GM23338 (cell line): ENCODE results near the gene KCNAB1. TPM values are rescaled to one million over a fixed set of nuclear protein-coding genes. Genes with fewer than 3 reads are reported as not detected.
A peak's percentile ranks its signal among the peaks of the same experiment; 100 is the strongest.

Experiments used
- ATAC-seq: fragments of 200-7000 bp; cut with Tn5 transposase; 3 replicates; pipeline ENCODE4 v1.9.1; 2020
- DNase-seq: peaks from one replicate; pipeline ENCODE4 v3.0.0-alpha.2; 2015; ENCODE audit warnings: low spot score
- H2AFZ ChIP-seq: fragments of 200-600 bp; sonication (generic); 2 replicates; pipeline ENCODE4 v1.8.0; 2016; ENCODE audit warnings: antibody characterized with exemption, mild to moderate bottlenecking, moderate library complexity
- H3F3A ChIP-seq: fragments of 200-600 bp; sonication (generic); replicated peaks from 2 replicates; pipeline ENCODE4 v1.8.0; 2017; ENCODE audit warnings: antibody characterized with exemption, mixed run types, low read depth
- H3K27ac ChIP-seq: fragments of 200-600 bp; sonication (generic); 2 replicates; pipeline ENCODE4 v1.6.1; 2016; ENCODE audit warnings: low read depth
- H3K27me3 ChIP-seq: fragments of 200-600 bp; sonication (generic); 2 replicates; pipeline ENCODE4 v1.8.0; 2016; ENCODE audit warnings: mild to moderate bottlenecking, mixed run types, moderate library complexity; ENCODE audit not compliant: insufficient read depth
- H3K36me3 ChIP-seq: fragments of 200-600 bp; sonication (generic); 2 replicates; pipeline ENCODE4 v1.8.0; 2016; ENCODE audit warnings: mild to moderate bottlenecking; ENCODE audit not compliant: insufficient read depth
- H3K4me1 ChIP-seq: fragments of 200-600 bp; sonication (generic); 2 replicates; pipeline ENCODE4 v1.8.0; 2016; ENCODE audit warnings: mild to moderate bottlenecking, moderate library complexity; ENCODE audit not compliant: insufficient read depth
- H3K4me2 ChIP-seq: fragments of 200-600 bp; sonication (generic); 2 replicates; pipeline ENCODE4 v1.7.1; 2017; ENCODE audit warnings: mixed run types
- H3K4me3 ChIP-seq: fragments of 200-600 bp; sonication (generic); 2 replicates; pipeline ENCODE4 v1.6.1; 2016; ENCODE audit warnings: mixed run types
- H3K79me2 ChIP-seq: fragments of 200-600 bp; sonication (generic); replicated peaks from 2 replicates; pipeline ENCODE4 v1.8.0; 2017; ENCODE audit warnings: mild to moderate bottlenecking; ENCODE audit not compliant: insufficient read depth
- H3K9me2 ChIP-seq: fragments of 200-600 bp; sonication (generic); 2 replicates; pipeline ENCODE4 v1.8.0; 2017; ENCODE audit not compliant: insufficient read depth
- H4K20me1 ChIP-seq: fragments of 200-600 bp; sonication (generic); replicated peaks from 2 replicates; pipeline ENCODE4 v1.8.0; 2017; ENCODE audit warnings: mild to moderate bottlenecking; ENCODE audit not compliant: insufficient read depth
- H3K27ac Mint-ChIP-seq: 2 replicates; pipeline ENCODE4 v1.8.0; 2020; ENCODE audit warnings: inconsistent platforms, mild to moderate bottlenecking, moderate library complexity, mixed read lengths
- H3K27me3 Mint-ChIP-seq: 3 replicates; pipeline ENCODE4 v1.8.0; 2022; ENCODE audit warnings: low read depth, mild to moderate bottlenecking, moderate library complexity, mixed read lengths, inconsistent platforms; ENCODE audit not compliant: insufficient read depth, poor library complexity
- H3K36me3 Mint-ChIP-seq: 3 replicates; pipeline ENCODE4 v1.8.0; 2021; ENCODE audit warnings: low read depth, mild to moderate bottlenecking, inconsistent platforms, moderate library complexity, mixed read lengths
- H3K4me1 Mint-ChIP-seq: 3 replicates; pipeline ENCODE4 v1.8.0; 2020; ENCODE audit warnings: mild to moderate bottlenecking, inconsistent platforms, mixed read lengths
- H3K4me3 Mint-ChIP-seq: 3 replicates; pipeline ENCODE4 v1.8.0; 2021; ENCODE audit warnings: moderate library complexity, mild to moderate bottlenecking, inconsistent platforms, mixed read lengths
- H3K9me3 Mint-ChIP-seq: 3 replicates; pipeline ENCODE4 v1.8.0; 2020; ENCODE audit warnings: moderate library complexity, mild to moderate bottlenecking, inconsistent platforms, mixed read lengths
- CREB1 ChIP-seq: fragments of 250-450 bp; sonication (Bioruptor Pico); IDR thresholded peaks from 2 replicates; pipeline ENCODE4 v1.5.0; 2020; ENCODE audit warnings: low read depth, mild to moderate bottlenecking, moderate library complexity
- EZH2 ChIP-seq: fragments of 200-600 bp; sonication (generic); IDR thresholded peaks from one replicate; pipeline ENCODE4 v1.8.0; 2017; ENCODE audit warnings: antibody characterized with exemption, mild to moderate bottlenecking, low read depth; ENCODE audit not compliant: unreplicated experiment
- NANOG ChIP-seq: IDR thresholded peaks from 2 replicates; pipeline ENCODE4 v1.6.1; 2016; ENCODE audit warnings: antibody characterized with exemption, borderline replicate concordance
- POLR2AphosphoS5 ChIP-seq: IDR thresholded peaks from 2 replicates; pipeline ENCODE4 v1.6.1; 2016; ENCODE audit warnings: antibody characterized with exemption, low read depth
- STAT1 ChIP-seq: IDR thresholded peaks from one replicate; pipeline ENCODE4 v1.6.1; 2016; ENCODE audit warnings: antibody characterized with exemption; ENCODE audit not compliant: unreplicated experiment
- ZNF331 ChIP-seq: fragments of 250-450 bp; sonication (Bioruptor Pico); IDR thresholded peaks from 2 replicates; pipeline ENCODE4 v1.5.0; 2020; ENCODE audit warnings: low read depth, mild to moderate bottlenecking, moderate library complexity
- polyA plus RNA-seq: library from polyadenylated mRNA; unstranded; fragments of >200 nt; fragmentation: Nextera tagmentation; extraction: Ambion mirVana; gene quantifications from 2 replicates; pipeline ENCODE4 v1.2.1, GENCODE V29; 2016
- total RNA-seq: library from RNA; depleted of rRNA; stranded (reverse); fragments of >200 nt; shearing (Covaris generic); gene quantifications from 2 replicates; pipeline ENCODE4 v1.2.3, GENCODE V29; 2014

The KCNAB1 gene
- total and polyA plus RNA-seq, 2 experiments from 2014 or later, result 0.69 to 2.6 TPM

GRCh38 chr3:156483426-156483825, 363.0 kb downstream of the KCNAB1 start:
- TF ChIP-seq POLR2AphosphoS5, result no peak
- no peak for TF ChIP-seq STAT1
- no peak for TF ChIP-seq CREB1 (CRISPR knock-in tag)
- ATAC-seq, result no peak
- Mint-ChIP-seq H3K27me3 (no peaks in the 10 kb centered on the region), H3K4me1 (peaks cover 7% of the 10 kb centered on the region; the same call in 2 of the 3 replicates), H3K27ac (peak overlapping the region; percentile 3), H3K9me3 (no peaks in the 10 kb centered on the region), H3K36me3 (no peaks in the 10 kb centered on the region), H3K4me3 (no peak overlapping the region)
- 0 out of 2 replicates have a peak, but pooled peaks cover 6% of the 10 kb centered on the region for H3K4me1 ChIP-seq
- H3K4me3 ChIP-seq, result no peak overlapping the region
- no peak overlapping the region for H3K4me2 ChIP-seq
- H3F3A ChIP-seq, result no peaks in the 10 kb centered on the region
- no peaks in the 10 kb centered on the region for H3K27me3 ChIP-seq
- no peak for DNase-seq
- H3K9me2 ChIP-seq, result no peaks in the 10 kb centered on the region
- no peaks in the 10 kb centered on the region for H4K20me1 ChIP-seq
- H3K79me2 ChIP-seq, result no peaks in the 10 kb centered on the region
- H3K36me3 ChIP-seq, result no peaks in the 10 kb centered on the region
- H2AFZ ChIP-seq, result peak overlapping the region; percentile 45; the same call in 1 of the 2 replicates
- H3K27ac ChIP-seq, result no peak overlapping the region

- H3K79me2 ChIP-seq, result no peaks in the 10 kb centered on the region
- Mint-ChIP-seq H3K36me3 (no peaks in the 10 kb centered on the region), H3K27me3 (no peaks in the 10 kb centered on the region), H3K27ac (0 out of 2 replicates have a peak overlapping the region, but pooled peaks have one; percentile 3), H3K4me1 (peaks cover 7% of the 10 kb centered on the region; the same call in 2 of the 3 replicates), H3K9me3 (no peaks in the 10 kb centered on the region), H3K4me3 (no peak overlapping the region)
- ATAC-seq (no peak; the same call in 1 of the 3 replicates), DNase-seq (no peak)
- peak overlapping the region; percentile 45; the same call in 1 of the 2 replicates for H2AFZ ChIP-seq
- no peaks in the 10 kb centered on the region for H4K20me1 ChIP-seq
- H3K4me1 ChIP-seq, result 0 out of 2 replicates have a peak, but pooled peaks cover 6% of the 10 kb centered on the region
- no peaks in the 10 kb centered on the region for H3K9me2 ChIP-seq
- no peak overlapping the region for H3K4me2 ChIP-seq
- TF ChIP-seq NANOG (no peak), EZH2 (no peak), CREB1 (CRISPR knock-in tag) (no peak), STAT1 (no peak)
- no peaks in the 10 kb centered on the region for H3F3A ChIP-seq
- no peak overlapping the region for H3K27ac ChIP-seq
- H3K27me3 ChIP-seq, result no peaks in the 10 kb centered on the region
- no peak overlapping the region for H3K4me3 ChIP-seq
- no peaks in the 10 kb centered on the region for H3K36me3 ChIP-seq
These were observed 363.8 kb downstream of the KCNAB1 start for GRCh38 chr3:156483961-156484787.

- Mint-ChIP-seq H3K4me3 (no peak overlapping the region), H3K27ac (no peak overlapping the region), H3K9me3 (no peaks in the 10 kb centered on the region), H3K4me1 (peaks cover 3% of the 10 kb centered on the region; the same call in 2 of the 3 replicates), H3K27me3 (no peaks in the 10 kb centered on the region), H3K36me3 (no peaks in the 10 kb centered on the region)
- TF ChIP-seq EZH2 (no peak), ZNF331 (CRISPR knock-in tag) (no peak)
- no peak overlapping the region for H3K4me2 ChIP-seq
- H3K27ac ChIP-seq, result no peak overlapping the region
- H4K20me1 ChIP-seq, result no peaks in the 10 kb centered on the region
- no peaks in the 10 kb centered on the region for H3K27me3 ChIP-seq
- H3K36me3 ChIP-seq, result no peaks in the 10 kb centered on the region
- no peak overlapping the region for H2AFZ ChIP-seq
- ATAC-seq (no peak), DNase-seq (no peak)
- no peaks in the 10 kb centered on the region for H3F3A ChIP-seq
- H3K79me2 ChIP-seq, result no peaks in the 10 kb centered on the region
- no peak overlapping the region for H3K4me3 ChIP-seq
- 0 out of 2 replicates have a peak, but pooled peaks cover 4% of the 10 kb centered on the region for H3K4me1 ChIP-seq
- H3K9me2 ChIP-seq, result no peaks in the 10 kb centered on the region
These were observed 368.4 kb downstream of the KCNAB1 start for GRCh38 chr3:156488767-156489166.
